HepG2 (cell line): ENCODE measurements around the gene YIF1A. TPM values are rescaled to one million over a fixed set of nuclear protein-coding genes. Genes with fewer than 3 reads are reported as not detected.

Source experiments
- CEBPB ChIP-seq: IDR thresholded peaks from 2 replicates; pipeline ENCODE4 v1.6.1; 2011; ENCODE audit warnings: low read depth, low read length, improper control_type of control experiment, borderline replicate concordance
- DRAP1 ChIP-seq: IDR thresholded peaks from 2 replicates; pipeline ENCODE4 v1.6.1; 2016; ENCODE audit warnings: missing genetic modification reagents, missing compliant biosample characterization
- HIC2 ChIP-seq: sonication (generic); formaldehyde crosslinking; IDR thresholded peaks from 2 replicates; pipeline ENCODE4 v1.9.0; 2022; ENCODE audit warnings: low read depth, missing genetic modification reagents
- IKZF4 ChIP-seq: sonication (generic); formaldehyde crosslinking; IDR thresholded peaks from 2 replicates; pipeline ENCODE4 v1.5.1; 2020; ENCODE audit warnings: borderline replicate concordance, mild to moderate bottlenecking, low read depth, missing genetic modification reagents; ENCODE audit errors: not compliant biosample characterization
- KAT2B ChIP-seq: fragments of 150-350 bp; IDR thresholded peaks from 2 replicates; pipeline ENCODE4 v1.6.1; 2014; ENCODE audit warnings: low read depth, low read length, borderline replicate concordance
- MAF1 ChIP-seq: sonication (generic); formaldehyde crosslinking; IDR thresholded peaks from 2 replicates; pipeline ENCODE4 v1.5.0; 2020; ENCODE audit warnings: missing genetic modification reagents, borderline replicate concordance
- NKX3-1 ChIP-seq: sonication (generic); formaldehyde crosslinking; IDR thresholded peaks from 2 replicates; pipeline ENCODE4 v1.5.0; 2020; ENCODE audit warnings: missing genetic modification reagents
- PATZ1 ChIP-seq: sonication (generic); formaldehyde crosslinking; IDR thresholded peaks from 2 replicates; pipeline ENCODE4 v1.4.0; 2020; ENCODE audit warnings: missing genetic modification reagents
- RXRB ChIP-seq: IDR thresholded peaks from 2 replicates; pipeline ENCODE4 v1.6.1; 2016; ENCODE audit warnings: borderline replicate concordance, missing genetic modification reagents, missing compliant biosample characterization
- SP4 ChIP-seq: sonication (generic); formaldehyde crosslinking; IDR thresholded peaks from 2 replicates; pipeline ENCODE4 v1.8.1; 2023; ENCODE audit warnings: mild to moderate bottlenecking, missing genetic modification reagents
- SSRP1 ChIP-seq: IDR thresholded peaks from 2 replicates; pipeline ENCODE4 v1.6.1; 2016; ENCODE audit warnings: control low read depth
- TAF1 ChIP-seq: sonication (generic); formaldehyde crosslinking; IDR thresholded peaks from 2 replicates; pipeline ENCODE4 v1.4.0; 2020; ENCODE audit warnings: missing genetic modification reagents
- TRIM22 ChIP-seq: fragments of 450-650 bp; IDR thresholded peaks from 2 replicates; pipeline ENCODE4 v1.6.1; 2017
- ZFP36 ChIP-seq: fragments of 150-350 bp; IDR thresholded peaks from 2 replicates; pipeline ENCODE4 v1.6.1; 2018; ENCODE audit warnings: borderline replicate concordance, low read length, low read depth; ENCODE audit not compliant: partially characterized antibody
- ZMYM4 ChIP-seq: sonication (generic); formaldehyde crosslinking; IDR thresholded peaks from 2 replicates; pipeline ENCODE4 v1.8.1; 2023; ENCODE audit warnings: mild to moderate bottlenecking, missing genetic modification reagents
- ZNF503 ChIP-seq: sonication (generic); formaldehyde crosslinking; IDR thresholded peaks from 2 replicates; pipeline ENCODE4 v1.4.0; 2020; ENCODE audit warnings: missing genetic modification reagents
- ZNF546 ChIP-seq: sonication (generic); formaldehyde crosslinking; conservative IDR thresholded peaks from 2 replicates; pipeline ENCODE4 v1.8.1; 2023; ENCODE audit warnings: mild to moderate bottlenecking, missing genetic modification reagents
- ZNF572 ChIP-seq: sonication (generic); formaldehyde crosslinking; IDR thresholded peaks from 2 replicates; pipeline ENCODE4 v1.5.1; 2020; ENCODE audit warnings: mild to moderate bottlenecking, missing genetic modification reagents
- ZNF598 ChIP-seq: sonication (generic); formaldehyde crosslinking; IDR thresholded peaks from 2 replicates; pipeline ENCODE4 v1.5.1; 2020; ENCODE audit warnings: mild to moderate bottlenecking, missing genetic modification reagents, borderline replicate concordance
- ZNF709 ChIP-seq: sonication (generic); formaldehyde crosslinking; IDR thresholded peaks from 2 replicates; pipeline ENCODE4 v1.5.0; 2020; ENCODE audit warnings: mild to moderate bottlenecking, missing genetic modification reagents
- polyA plus RNA-seq, 8 experiments: library from polyadenylated mRNA; depleted of rRNA in 3 of 8; stranded (reverse) in 7 of 8; unstranded in 1 of 8; fragments of >200 nt; fragmentation: Illumina TruSeq in 4 of 8; extraction: Trizol in 4 of 8; gene quantifications; 2 replicates each; pipeline versions ENCODE4 v1.2.1 to v1.2.3, GENCODE V29; 2011 to 2016; ENCODE audit warnings: low read depth in 4 of 8, missing spikeins in 1 of 8, mixed read lengths in 1 of 8; ENCODE audit not compliant: insufficient read depth in 1 of 8
- total RNA-seq, 5 experiments: library from RNA; depleted of rRNA; stranded (reverse); fragments of >200 nt; fragmentation: Illumina TruSeq; extraction: Trizol; gene quantifications; 2 replicates each; pipeline ENCODE4 v1.2.3, GENCODE V29; 2016; ENCODE audit warnings: low read depth in 1 of 5

The YIF1A gene
- total and polyA plus RNA-seq, 2 of the 13 experiments (the other 11 are each of a cell fraction or from before 2014, with no cell fraction given), result 133 to 145 TPM

DNA sequence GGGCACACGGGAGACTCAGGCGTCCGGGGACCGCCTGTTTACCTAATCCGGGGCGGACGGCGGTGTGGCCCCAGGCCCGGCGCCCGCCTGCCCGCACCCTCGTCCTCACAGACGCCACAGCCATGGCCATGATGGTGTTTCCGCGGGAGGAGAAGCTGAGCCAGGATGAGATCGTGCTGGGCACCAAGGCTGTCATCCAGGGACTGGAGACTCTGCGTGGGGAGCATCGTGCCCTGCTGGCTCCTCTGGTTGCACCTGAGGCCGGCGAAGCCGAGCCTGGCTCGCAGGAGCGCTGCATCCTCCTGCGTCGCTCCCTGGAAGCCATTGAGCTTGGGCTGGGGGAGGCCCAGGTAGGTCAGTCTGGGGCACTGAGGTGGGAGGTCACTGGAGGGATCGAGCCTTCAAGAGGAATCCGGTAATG lies 30.5 kb downstream of the YIF1A start (continued):
- TF ChIP-seq NKX3-1 (CRISPR knock-in tag) (no peak), CEBPB (no peak), SSRP1 (CRISPR knock-in tag) (no peak), ZNF572 (peak; percentile 56; the same call in 1 of the 2 replicates), ZNF546 (CRISPR knock-in tag) (no peak), SP4 (CRISPR knock-in tag) (no peak), PATZ1 (CRISPR knock-in tag) (no peak), RXRB (no peak), TRIM22 (no peak), MAF1 (CRISPR knock-in tag) (peak; percentile 28), TAF1 (CRISPR knock-in tag) (no peak), HIC2 (peak; percentile 8; the same call in 1 of the 2 replicates), KAT2B (no peak), ZNF598 (CRISPR knock-in tag) (0 out of 2 replicates have a peak, but pooled peaks have one; percentile 19), IKZF4 (CRISPR knock-in tag) (peak; percentile 6), ZNF503 (CRISPR knock-in tag) (no peak), ZFP36 (no peak), ZMYM4 (0 out of 2 replicates have a peak, but pooled peaks have one; percentile 1), ZNF709 (no peak), DRAP1 (CRISPR knock-in tag) (no peak)
